ENCODE data around the gene TNFRSF13B. TPM values are rescaled to one million over a fixed set of nuclear protein-coding genes. Genes with fewer than 3 reads are reported as not detected.
A peak's percentile ranks its signal among the peaks of the same experiment; 100 is the strongest.
"Not testable (repeated sequence)": the region's sequence is repeated elsewhere in the genome, so short reads cannot be mapped to it uniquely, and the experiment has no call there.

The TNFRSF13B gene
- polyA plus RNA-seq, 1 donor = 0.13 TPM

DNA sequence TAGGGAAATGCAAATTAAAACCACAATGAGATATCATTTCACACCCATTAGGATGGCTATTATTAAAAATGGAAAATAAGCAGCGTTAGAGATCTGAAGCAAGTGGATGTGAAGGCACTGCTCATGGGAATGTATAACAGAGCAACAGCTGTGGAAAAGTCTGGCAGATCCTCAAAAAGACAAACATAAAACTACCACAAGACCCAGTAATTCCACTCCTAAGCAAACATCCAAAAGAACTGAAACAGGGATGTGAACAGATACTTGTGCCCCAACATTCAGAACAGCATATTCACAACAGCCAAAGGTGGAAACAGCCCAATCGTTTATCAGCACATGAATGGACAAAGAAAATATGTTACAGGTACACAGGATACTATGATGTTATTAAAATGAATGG, 10.9 kb downstream of the TNFRSF13B start:
- not testable (repeated sequence) for DNase-seq (ENCODE audit: low read depth)

- DNase-seq (ENCODE audit: low read depth) = not testable (repeated sequence)
Observed at GRCh38 chr17:16955011-16955410, 16.9 kb downstream of the TNFRSF13B start.

GRCh38 chr17:16954521-16954920, 17.4 kb downstream of the TNFRSF13B start:
- no peak for DNase-seq (ENCODE audit: low read depth)

- DNase-seq (ENCODE audit: low read depth) = no peak
Observed at GRCh38 chr17:16953841-16954240, 18.1 kb downstream of the TNFRSF13B start.

- DNase-seq (ENCODE audit: low read depth) = no peak
Observed at GRCh38 chr17:16953347-16953746, 18.6 kb downstream of the TNFRSF13B start.

DNA sequence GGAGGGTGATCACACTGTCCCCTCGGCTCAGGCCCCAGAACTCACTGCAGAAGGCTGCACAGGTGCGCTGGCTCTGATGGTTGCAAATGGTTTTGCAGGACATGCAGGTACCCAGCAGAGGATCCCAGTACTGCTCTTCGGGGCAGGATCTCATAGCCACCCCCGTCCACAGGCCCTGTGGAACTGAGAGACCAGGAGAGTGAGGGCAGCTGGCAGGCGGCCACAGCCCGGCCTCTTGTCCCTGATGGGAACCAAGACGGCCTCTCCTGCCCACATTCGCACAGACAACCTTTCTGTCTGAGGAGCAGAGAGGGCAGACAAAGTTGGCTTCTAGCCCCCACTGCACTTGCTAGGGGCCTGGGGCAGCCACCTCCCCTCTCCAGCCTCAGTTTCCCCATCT, 19.5 kb downstream of the TNFRSF13B start:
- no peak for DNase-seq (ENCODE audit: low read depth)

DNA sequence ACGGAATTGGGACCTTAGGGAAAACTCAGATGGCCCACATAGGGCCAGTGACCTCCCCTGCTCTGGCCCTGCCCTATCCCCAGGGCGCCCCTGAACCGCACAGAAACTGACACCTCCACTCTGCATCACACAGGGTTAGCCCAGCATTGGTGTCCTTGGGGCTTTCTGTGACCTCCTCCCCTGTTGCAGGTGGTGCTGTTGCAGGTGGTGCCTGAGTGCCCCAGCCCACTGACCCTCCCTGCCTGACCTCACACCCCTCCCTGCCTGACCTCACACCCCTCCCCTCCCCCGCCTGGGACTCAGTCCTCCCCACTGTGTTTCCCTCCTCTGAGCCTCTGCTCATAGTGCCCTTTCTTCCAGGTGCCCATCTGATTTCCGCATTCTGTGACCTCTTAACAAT, 21.4 kb downstream of the TNFRSF13B start:
- DNase-seq (ENCODE audit: low read depth) = no peak

- DNase-seq (ENCODE audit: low read depth) = no peak
Observed at GRCh38 chr17:16948587-16949376, 23.1 kb downstream of the TNFRSF13B start.

DNA sequence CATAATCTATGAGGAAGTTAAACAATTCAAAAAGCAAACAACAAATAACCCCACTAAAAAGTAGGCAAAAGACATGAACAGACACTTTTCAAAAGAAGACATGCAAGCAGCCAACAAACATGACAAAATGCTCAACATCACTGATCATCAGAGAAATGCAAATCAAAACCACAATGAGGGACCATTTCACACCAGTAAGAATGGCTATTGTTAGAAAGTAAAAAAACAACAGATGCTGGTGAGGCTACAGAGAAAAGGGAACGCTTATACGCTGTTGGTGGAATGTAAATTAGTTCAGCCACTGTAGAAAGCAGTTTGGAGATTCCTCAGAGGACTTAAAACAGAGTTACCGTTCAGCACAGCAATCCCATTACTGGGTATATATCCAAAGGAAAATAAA, 24.4 kb downstream of the TNFRSF13B start:
- no peak for DNase-seq (ENCODE audit: low read depth)

DNA sequence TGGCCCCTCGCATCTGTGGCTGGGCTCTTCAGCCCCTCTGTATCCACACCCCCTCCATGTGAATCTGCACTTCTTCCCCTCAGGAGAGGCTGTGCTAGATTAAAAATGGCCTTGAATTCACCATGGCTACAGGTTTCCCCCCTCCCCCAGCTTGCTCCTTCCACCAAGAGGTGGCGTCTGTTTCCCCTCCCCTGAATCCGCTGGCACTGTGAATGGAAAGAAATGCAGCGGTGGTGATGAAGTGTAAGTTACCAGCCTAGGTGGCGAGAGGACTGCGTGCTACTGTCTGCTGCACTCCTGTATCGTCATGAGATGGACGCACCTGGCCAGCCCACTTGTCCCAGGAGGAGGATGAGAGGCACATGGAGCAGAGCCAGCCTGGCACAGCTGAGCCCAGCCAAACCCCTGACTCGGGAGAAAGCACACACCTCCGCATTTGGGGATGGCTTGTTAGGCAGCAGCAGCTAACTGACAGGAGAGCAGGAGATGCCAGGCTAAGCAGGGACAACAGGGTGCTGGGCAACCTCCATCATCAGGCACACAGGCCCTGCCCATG, 26.2 kb downstream of the TNFRSF13B start:
- no peak for DNase-seq (ENCODE audit: low read depth)

DNA sequence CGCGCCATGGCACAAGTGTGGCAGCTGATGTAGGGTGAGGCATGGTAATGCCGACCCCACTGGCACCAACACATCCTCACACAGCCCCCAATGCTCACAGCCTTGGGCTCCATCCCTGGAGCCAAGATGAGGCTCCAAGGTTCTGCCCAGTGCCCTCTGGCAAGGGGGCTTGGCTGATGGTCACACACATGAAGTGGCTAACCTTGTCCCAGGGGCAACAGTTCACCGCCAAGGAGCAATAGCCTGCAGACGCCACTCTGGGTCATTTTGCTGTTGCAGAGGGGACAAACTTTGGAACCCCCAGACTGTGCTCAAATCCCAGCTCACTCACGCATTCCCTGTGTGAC, 26.8 kb downstream of the TNFRSF13B start:
- DNase-seq (ENCODE audit: low read depth) = no peak

DNA sequence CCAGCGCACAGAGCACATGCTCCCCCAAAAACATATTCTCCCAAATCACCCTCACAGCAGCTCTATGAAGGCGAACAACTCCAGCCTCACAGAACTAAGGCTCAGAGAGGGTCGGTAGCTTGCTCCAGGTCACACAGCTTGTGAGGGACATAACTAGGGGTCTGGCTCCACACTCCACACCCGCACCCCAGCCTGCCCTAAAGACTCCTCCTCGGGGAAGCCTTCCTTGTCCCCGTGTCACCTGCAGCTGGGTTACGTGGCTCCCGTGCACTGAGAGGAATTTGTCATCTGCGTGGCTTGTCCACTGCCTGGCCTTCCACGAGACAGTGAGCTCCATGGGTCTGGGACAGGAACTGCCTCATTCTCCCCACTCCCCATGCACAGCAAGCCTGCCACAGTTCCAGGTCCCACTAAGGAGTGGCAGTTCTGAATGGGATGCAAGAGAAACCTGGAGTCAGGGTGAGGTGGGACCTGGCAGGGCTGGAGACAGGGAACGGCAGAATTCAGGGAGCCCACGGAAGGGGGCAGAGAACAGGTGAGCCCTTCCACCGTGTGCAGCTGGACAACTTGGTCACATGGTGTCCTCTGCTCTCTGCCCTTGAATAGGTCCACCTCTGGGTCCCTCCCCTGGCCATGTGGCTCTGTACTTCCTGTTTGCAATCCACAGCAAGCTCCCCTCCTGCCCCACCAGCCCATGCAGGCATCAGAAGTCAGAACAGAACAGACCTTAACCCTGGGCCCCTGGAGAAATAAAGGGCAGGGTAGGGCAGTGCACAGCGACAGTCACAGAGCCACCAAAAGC, 27.4 kb downstream of the TNFRSF13B start:
- DNase-seq (ENCODE audit: low read depth) = no peak

GRCh38 chr17:16943541-16944333, 28.2 kb downstream of the TNFRSF13B start:
- no peak for DNase-seq (ENCODE audit: low read depth)

- no peak for DNase-seq (ENCODE audit: low read depth)
Observed at GRCh38 chr17:16943032-16943352, 28.9 kb downstream of the TNFRSF13B start.

GRCh38 chr17:16942141-16943031, 29.5 kb downstream of the TNFRSF13B start:
- DNase-seq (ENCODE audit: low read depth) = no peak

- peak; percentile 60 for DNase-seq (ENCODE audit: low read depth)
Observed at GRCh38 chr17:16941072-16942036, 30.6 kb downstream of the TNFRSF13B start.

DNA sequence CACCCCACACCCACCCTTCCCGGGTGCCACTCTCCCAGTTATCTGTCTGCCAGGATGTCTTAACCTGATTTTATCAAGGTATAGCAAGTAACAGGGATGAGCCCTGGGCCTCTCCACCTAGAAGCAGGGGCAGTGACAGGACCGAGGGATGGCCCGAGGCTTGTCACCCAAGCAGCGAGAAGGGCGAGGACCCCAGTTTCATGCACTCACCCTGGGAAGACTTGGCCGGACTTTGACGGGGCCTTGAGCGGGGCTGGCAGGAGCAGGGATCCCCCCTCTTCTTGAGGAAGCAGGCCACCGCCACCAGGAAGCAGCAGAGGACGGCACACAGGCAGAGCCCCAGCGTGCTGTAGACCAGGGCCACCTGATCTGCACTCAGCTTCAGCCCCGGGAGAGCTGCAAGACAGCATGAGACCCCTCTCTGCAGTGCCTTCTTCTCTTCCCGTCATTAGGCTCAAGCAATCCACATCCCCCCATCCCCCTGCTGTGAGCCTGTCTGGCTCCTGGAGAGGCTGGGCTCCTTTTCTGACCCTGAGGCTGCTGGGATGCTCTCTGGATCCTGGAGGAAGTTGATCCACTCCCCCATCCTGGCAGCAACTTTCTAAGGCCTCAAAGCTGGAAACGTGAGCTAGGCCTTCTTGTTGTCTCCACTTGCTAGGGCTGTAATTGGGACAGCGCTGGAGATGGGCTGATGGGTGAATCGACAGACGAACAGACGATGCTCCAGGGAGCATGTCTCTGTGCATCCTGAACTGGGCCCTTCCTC, 31.6 kb downstream of the TNFRSF13B start:
- DNase-seq (ENCODE audit: low read depth) = no peak

- no peak for DNase-seq (ENCODE audit: low read depth)
Observed at GRCh38 chr17:16939606-16940115, 32.3 kb downstream of the TNFRSF13B start.

- DNase-seq (ENCODE audit: low read depth) = no peak
Observed at GRCh38 chr17:16939208-16939576, 32.7 kb downstream of the TNFRSF13B start.

All from forelimb muscle (tissue), 1 donor.